SK-N-MC (cell line): ENCODE measurements around the gene GSG1L.

ENCODE experiments used
- EZH2 ChIP-seq: fragments of 200-600 bp; sonication (generic); IDR thresholded peaks from one replicate; pipeline ENCODE4 v1.6.1; 2017; ENCODE audit warnings: antibody characterized with exemption
- FOXP2 ChIP-seq: optimal IDR thresholded peaks from 2 replicates; pipeline ENCODE3; 2011; ENCODE audit warnings: mild to moderate bottlenecking, moderate library complexity; ENCODE audit not compliant: insufficient read depth; ENCODE audit errors: extremely low read length, control extremely low read depth
- POLR2AphosphoS5 ChIP-seq: IDR thresholded peaks from 2 replicates; pipeline ENCODE4 v1.6.1; 2012; ENCODE audit warnings: mild to moderate bottlenecking, low read depth, low read length, borderline replicate concordance

DNA sequence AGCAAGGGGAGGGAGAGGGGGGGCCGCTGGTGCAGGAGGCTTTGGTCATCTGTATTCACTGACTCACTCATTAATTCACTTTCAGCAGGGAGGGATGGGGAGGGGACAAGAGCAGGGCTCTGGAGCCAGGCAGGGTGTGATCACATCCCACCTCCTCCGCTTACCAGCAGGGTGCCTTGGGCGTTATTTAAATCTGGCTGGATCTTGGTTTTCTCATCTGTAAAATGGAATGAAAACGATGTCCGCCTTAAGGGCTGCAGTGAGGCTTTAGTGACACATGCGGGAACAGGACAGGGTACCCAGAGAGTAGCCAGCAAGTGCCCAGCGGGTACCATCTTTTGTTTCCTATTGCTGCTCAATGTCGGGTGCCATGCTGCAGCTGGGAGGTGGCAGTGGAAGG, 161.0 kb downstream of the GSG1L start:
- no peak for TF ChIP-seq EZH2
- no peak for TF ChIP-seq POLR2AphosphoS5
- no peak for TF ChIP-seq FOXP2
